Muscle of back (tissue), 11 donors: ENCODE data around the gene ARHGAP6. TPM values are rescaled to one million over a fixed set of nuclear protein-coding genes. Genes with fewer than 3 reads are reported as not detected.
A peak's percentile ranks its signal among the peaks of the same experiment; 100 is the strongest.

Source experiments
- DNase-seq, 3 donors: peaks; one replicate each; pipeline versions ENCODE4 v3.0.0 to v3.0.0-alpha.2; 2013
- polyA plus RNA-seq, 10 donors: library from polyadenylated mRNA; unstranded; fragments of 120-200 nt; gene quantifications; one replicate each; pipeline ENCODE4 v1.2.1, GENCODE V29; 2013; ENCODE audit not compliant: insufficient read length in 10 of 10

Gene ARHGAP6
- polyA plus RNA-seq, 10 donors, result 7.8 to 12.5 (median 10.1) TPM

GRCh38 chrX:11119313-11119943 is 546.3 kb downstream of the ARHGAP6 start:
- DNase-seq, result no peak

GRCh38 chrX:11117745-11118144 is 548.0 kb downstream of the ARHGAP6 start:
- no peak for DNase-seq

GRCh38 chrX:11113731-11114130 is 552.0 kb downstream of the ARHGAP6 start:
- DNase-seq, result no peak

- DNase-seq, result no peak
Observed at GRCh38 chrX:11111947-11112346, 553.8 kb downstream of the ARHGAP6 start.

GRCh38 chrX:11111037-11111851 is 554.5 kb downstream of the ARHGAP6 start, which contains the start of gene HCCS:
HCCS (plus strand) TSS chrX:11111332; CDS start chrX:11112061, 729 bp downstream.
- peak; percentile 81 to 93 (median 88) for DNase-seq

- no peak for DNase-seq
Observed at GRCh38 chrX:11109968-11110367, 555.8 kb downstream of the ARHGAP6 start.

GRCh38 chrX:11108253-11108941 is 557.3 kb downstream of the ARHGAP6 start:
- no peak for DNase-seq

- DNase-seq, result no peak
Observed at GRCh38 chrX:11105080-11105479, 560.6 kb downstream of the ARHGAP6 start.

- DNase-seq, result no peak
Observed at GRCh38 chrX:11103751-11104150, 562.0 kb downstream of the ARHGAP6 start.

GRCh38 chrX:11103006-11103405 is 562.7 kb downstream of the ARHGAP6 start:
- no peak for DNase-seq

- peak; percentile 61 to 84 (median 70) for DNase-seq
Observed at GRCh38 chrX:11100281-11101035, 565.3 kb downstream of the ARHGAP6 start.

GRCh38 chrX:11099465-11099864 is 566.3 kb downstream of the ARHGAP6 start:
- no peak for DNase-seq

- DNase-seq, result no peak
Observed at GRCh38 chrX:11097933-11098332, 567.8 kb downstream of the ARHGAP6 start.

GRCh38 chrX:11089802-11090201 is 575.9 kb downstream of the ARHGAP6 start:
- DNase-seq, result no peak

Other genes with a start within 250 kb of the ARHGAP6 start
- gene MSL3, start 92.3 kb upstream of the ARHGAP6 start, polyA plus RNA-seq, result 10 to 100 TPM; 21.5 to 34.1 (median 26.8) TPM